Lower leg skin (tissue), 3 donors: ENCODE results near the gene ZNF407.

Source experiments
- POLR2A ChIP-seq, 2 donors: fragments of 450-650 bp; IDR thresholded peaks; one replicate each; pipeline ENCODE4 v1.6.1; 2016 to 2017; ENCODE audit warnings: antibody characterized with exemption in 2 of 2, mild to moderate bottlenecking in 1 of 2, moderate library complexity in 1 of 2
- TF ChIP-seq, protein P1 (sequence below), 3 donors: fragments of 450-650 bp; IDR thresholded peaks; one replicate each; pipeline ENCODE4 v1.5.1; 2016; ENCODE audit warnings: antibody characterized with exemption in 3 of 3, mild to moderate bottlenecking in 3 of 3, moderate library complexity in 2 of 3

DNA sequence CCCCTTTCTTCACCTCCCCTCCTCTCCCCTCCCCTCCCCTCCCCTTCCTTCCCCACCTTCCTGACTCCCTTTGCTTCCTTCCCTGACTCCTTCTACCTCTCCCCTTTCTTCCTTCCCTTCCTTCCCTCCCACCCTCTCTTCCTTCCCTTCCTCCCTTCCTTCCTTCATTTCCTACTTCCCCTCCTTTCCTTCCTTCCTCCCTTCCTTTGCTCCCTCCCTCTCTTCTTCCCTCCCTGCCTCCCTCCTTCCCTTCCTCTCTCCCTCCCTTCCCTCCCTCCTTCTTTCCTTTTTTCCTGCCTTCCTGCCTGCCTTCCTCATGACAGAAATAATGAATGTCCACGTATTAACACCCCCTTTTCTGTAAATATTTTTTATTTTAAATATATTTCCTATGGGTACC, 260.2 kb downstream of the ZNF407 start:
- TF ChIP-seq, protein P1, sequence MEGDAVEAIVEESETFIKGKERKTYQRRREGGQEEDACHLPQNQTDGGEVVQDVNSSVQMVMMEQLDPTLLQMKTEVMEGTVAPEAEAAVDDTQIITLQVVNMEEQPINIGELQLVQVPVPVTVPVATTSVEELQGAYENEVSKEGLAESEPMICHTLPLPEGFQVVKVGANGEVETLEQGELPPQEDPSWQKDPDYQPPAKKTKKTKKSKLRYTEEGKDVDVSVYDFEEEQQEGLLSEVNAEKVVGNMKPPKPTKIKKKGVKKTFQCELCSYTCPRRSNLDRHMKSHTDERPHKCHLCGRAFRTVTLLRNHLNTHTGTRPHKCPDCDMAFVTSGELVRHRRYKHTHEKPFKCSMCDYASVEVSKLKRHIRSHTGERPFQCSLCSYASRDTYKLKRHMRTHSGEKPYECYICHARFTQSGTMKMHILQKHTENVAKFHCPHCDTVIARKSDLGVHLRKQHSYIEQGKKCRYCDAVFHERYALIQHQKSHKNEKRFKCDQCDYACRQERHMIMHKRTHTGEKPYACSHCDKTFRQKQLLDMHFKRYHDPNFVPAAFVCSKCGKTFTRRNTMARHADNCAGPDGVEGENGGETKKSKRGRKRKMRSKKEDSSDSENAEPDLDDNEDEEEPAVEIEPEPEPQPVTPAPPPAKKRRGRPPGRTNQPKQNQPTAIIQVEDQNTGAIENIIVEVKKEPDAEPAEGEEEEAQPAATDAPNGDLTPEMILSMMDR (IDR thresholded peaks at IDR 0.05) = no peak
- no peak for TF ChIP-seq POLR2A (IDR thresholded peaks at IDR 0.05)
